HG03097 (cell line): ENCODE data around the gene CTXN2.

Source experiments
- ATAC-seq: cut with Tn5 transposase; IDR thresholded peaks from one replicate; pipeline ENCODE4 v1.9.1; 2021; ENCODE audit not compliant: unreplicated experiment, low FRiP score

CTXN2 gene

DNA sequence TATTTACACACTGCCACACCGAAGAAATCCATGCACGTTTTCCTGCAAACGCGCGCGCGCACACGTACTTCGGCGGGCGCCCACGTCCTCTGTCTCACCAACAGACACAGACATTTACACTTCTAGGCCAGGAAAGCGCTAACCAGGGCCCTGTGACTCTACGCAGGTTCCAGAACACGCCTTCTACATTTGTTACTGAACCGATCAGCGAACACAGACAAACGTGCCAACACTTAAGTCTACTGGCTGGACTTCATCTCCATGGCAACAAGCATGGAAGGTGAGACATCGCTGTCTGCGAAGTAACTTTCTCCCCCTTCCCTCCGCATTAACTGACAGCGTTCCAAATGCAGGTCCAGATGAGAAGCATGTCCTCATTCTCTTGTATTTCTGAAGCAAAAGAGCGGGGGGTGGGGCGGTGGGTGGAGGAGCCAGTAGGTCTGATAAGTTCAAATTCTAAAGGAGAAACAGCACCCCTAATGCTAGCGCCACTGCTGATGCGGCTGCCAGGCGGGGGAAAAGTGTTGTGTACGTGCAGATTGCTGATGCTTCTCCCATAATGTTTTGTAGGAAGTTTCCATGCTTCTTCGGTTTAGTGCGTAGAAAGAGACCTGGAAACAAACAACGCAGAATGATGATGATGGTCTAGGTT, at the start of gene CTXN2:
Gene CTXN2, plus strand, starts transcription at position 92 of the 652 bp plus-strand sequence. CDS start 9,636 bp downstream, outside the sequence.
- no peak for ATAC-seq

DNA sequence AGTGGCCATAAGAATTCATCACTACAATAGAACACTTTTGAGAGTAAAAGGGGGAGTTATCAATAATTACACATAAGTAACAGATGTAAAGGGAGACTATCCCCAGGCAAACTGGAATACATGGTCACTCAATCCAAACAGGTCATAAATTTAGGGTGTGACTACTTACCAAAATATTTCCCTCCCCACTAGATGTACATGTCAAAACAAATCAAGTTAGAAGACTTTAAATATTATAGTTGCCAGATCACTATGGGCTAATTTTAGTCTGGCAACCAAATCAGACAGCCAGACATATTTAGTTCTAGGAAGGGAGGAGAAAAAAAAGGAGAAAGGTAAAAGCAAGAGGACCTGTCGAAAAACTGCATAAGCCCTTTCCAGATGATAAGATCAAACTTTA, 47.6 kb upstream of the CTXN2 start:
- no peak for ATAC-seq

DNA sequence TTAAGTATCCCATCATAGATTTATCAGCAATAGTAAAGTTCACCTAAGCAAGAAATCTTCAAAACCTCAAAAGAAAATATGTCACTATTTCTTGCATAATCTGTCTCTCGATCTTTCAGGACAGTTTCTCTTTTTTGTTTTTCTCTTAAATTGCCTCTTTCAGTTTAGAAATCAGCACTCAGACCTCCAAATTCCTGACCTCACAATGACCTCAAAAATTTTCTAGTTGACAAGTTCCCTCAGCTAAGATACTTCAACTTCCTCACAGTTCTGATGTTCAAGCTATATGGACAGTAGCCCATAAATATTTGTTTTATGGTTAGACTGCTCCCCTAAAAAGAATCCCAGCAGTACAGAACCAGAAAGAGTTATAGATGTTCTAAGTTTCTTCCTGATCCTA, 46.6 kb upstream of the CTXN2 start:
- ATAC-seq: no peak

DNA sequence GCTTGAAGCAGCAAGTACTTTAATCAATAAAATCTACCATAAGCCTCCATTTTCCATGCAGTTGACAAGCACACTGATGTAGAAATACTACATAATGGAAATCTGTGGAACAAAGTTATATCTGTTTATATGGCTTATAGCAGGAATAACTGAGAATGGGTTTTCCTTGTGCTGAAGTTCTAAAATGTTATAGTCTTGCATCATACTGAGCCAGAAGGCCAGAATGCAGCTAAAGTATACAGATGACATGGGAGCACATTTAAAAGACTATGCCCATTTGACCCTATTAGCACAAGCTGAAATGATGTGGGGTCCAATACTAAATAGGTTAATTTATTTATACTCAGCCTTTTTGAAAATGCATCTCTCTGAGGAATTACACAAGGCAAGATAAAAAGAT, 45.5 kb upstream of the CTXN2 start:
- no peak for ATAC-seq

DNA sequence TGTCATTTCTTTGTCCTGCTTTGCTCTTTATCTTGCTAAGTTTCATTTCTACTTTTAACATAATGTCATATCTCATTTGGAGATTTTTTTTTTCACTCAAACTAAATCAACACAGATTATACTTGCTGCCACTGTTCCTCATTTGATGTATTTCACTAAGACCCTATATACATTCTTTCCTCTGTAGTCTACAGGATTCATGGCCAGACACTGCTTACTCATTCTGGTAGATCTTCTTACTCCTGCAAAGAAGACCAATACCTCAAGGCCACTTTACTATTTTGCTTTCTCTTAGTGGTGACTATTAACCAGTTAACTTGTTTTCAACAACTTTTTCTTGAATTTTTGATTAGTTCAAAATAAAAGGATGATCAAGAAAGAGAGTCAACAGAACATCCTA, 44.1 kb upstream of the CTXN2 start:
- ATAC-seq: no peak

DNA sequence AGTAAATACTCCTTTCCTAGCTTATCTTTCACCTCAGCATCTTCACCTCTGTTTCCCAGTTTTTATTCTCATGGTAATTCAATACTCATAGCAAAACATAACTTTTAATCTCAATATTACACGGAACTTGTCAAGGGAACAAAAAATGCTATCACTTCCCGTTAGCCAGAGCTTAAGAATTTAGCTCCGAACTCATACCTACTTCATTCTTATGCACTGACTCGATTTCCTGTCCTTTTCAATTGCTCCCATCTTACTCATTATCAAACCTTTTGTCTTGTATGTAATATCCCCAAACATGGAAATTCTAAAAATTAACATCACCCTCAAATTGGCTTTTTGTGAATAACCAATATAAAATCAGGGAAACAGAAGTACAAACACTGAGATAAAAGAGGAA, 41.6 kb upstream of the CTXN2 start:
- no peak for ATAC-seq

DNA sequence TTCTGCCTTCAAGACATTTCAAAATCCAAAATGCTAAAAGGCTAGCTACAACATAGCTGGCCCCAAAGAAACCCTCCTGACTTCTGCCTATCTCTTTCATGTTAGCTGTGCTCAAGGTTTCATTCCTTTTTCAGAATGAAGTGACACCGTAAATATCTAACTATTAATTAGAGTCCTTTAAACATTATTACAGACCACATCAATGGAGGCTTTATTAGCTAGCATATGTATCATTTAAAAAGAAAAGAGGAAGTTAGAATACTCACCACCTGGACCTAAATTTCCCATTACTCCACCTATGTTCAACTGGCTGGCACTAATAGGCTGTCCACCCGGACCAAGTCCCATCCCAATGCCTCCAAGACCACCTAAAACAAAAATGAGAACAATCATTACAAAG, 37.9 kb upstream of the CTXN2 start:
- no peak for ATAC-seq

DNA sequence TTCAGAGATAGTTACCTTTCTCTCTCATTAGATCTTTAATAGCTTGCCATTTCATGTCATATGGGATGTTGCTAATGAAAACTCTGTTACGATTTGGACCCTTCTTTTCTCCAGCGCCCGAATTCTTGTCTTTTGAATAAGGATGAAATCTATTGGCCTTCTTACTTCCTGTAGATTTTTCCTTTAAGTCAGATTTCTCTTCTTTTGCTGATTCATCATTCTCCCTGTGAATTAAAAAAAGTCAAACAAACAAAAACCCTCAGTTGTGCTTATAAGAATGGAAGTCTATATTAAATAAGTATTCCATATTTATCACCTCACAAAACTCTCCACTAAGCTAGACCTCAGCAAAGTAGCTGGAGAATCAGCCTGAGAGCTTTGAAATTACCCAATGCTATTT, 22.8 kb upstream of the CTXN2 start:
- ATAC-seq: no peak

DNA sequence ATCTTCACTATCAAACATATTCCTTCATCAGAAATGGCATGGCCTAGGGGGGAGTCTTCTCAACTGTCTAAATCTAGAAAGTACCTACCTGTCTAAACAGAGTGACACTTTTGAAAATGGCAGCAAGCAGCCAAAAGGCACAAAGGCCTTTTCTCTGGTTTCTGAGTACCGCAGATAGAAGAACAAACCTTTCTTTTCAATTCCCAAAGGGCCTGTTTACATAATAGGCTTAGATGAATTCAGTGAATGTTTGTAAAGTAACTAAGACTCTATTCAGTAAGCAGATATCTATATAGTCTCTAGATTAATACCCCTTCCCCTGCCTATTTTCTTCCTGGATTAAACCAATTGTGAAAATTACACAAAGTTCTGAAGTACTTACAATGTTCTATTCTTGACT, 20.5 kb upstream of the CTXN2 start:
- no peak for ATAC-seq

DNA sequence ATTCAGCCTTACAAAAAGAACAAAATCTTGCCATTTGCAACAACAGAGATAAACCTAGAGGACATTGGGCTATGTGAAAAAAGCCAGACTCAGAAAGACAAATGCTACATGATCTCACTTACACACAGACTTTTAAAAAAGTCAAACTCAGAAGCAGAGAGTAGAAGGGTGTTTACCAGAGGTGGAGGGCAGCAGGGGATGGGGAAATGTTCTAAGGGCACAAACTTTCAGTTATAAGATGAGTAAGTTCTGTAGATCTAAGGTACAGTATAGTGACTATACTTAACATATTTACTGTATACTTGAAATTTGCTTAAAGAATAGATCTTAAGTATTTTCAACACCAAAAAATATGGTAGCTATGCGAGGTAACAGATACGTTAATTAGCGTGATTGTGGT, 16.3 kb upstream of the CTXN2 start:
- ATAC-seq: no peak

DNA sequence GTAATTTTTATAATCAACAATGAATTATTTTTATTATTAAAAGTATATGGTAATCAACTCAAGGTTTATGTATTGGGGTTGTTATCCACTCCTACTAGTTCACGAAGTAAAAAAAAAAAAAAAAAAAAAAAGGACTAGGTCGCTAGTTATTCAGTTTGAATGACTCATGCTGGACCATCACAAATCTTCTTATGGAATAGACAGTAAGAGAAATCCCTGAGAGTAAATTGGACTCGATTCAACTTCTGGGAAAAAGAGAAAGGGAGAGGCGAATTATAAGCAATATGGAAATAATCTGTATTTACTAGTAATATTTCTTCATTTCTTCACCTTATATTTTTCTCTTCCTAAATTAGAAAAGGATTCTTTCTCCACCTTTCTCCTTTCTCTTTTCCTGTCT, 15.4 kb upstream of the CTXN2 start:
- ATAC-seq: no peak

DNA sequence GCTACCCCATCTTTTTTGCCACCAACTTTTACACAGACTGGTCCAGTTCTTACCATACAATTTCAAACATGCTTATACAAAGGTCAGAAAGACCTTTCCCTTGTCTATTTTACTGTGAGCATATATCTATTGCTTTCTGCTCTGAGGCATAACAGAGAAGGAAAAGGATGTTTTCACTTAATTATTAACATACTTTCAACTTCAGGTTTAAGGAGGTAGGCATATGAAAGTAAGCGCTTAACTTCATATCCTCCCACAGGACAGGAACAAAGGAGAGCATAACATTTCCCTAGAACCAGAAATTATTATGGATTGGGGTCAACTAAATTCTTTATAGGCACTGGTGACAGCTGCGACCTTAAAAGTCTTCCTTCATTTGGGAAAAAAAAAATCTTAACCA, 14.5 kb upstream of the CTXN2 start:
- ATAC-seq: peak; percentile 51

DNA sequence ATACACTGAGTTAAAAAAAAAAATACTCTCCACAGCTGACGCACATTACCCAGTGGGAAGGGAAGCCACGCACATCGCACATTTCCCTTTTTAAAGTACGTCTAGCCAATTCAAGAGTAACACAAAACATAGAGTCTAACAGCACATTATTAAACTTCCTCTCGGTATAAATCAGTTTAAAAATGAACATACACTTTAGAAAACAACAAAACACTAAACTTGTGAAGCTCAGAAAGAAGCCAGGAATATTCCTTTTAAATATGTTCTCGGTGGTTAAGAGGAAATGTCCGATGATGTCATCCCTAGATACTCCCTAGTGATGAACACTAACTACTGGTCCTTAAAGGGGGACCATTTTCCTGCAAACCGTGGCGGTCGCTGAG, 14.1 kb upstream of the CTXN2 start:
- peak; percentile 41 for ATAC-seq

DNA sequence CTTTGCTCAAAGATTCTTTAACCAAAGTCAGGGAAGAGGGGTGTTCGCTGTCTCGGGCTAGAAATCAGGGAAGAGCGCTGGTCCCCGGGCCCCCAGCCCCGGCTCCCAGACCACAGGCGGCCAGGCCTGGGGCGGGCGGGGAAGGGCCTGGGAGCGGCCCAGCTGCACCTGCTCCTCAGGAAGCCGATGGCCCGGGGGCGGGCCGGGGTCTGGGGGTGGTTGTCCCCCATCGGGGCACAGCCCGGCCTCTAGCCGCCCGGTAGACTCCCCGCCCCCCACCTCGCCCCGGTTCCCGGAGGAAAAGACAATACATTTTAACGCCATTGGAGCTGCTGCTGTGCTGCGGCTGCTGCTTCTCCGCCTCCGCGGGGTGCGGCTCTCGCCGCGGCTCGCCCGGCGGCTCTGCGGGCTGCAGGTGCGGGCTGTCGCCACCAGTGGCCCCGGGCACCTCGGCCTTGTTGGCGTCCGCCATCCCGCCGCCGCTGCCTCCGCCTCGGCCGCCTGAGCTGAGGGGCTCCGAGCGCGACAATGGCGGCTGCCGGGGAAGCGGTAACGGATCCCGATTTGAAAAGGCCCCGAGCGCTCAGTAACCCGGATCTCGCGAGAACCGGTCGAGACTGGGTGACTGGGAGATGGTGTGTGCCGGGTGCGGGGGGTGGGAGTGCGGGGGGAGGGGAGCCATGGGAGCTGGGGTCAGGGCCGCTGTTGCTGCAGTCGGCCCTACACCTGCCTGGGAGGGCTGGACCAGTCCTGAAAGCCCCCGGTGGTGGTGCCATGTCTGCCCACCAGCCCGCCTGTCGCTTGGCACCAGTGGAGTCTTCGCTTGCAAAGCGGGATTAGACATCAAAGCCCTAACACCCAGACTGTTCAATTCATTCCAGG, 13.5 kb upstream of the CTXN2 start, which contains the start of gene MYEF2:
Gene MYEF2, minus strand, starts transcription at position 530 of the 882 bp plus-strand sequence. Its CDS starts 58 bp downstream, at position 472.
- ATAC-seq: peak; percentile 52

DNA sequence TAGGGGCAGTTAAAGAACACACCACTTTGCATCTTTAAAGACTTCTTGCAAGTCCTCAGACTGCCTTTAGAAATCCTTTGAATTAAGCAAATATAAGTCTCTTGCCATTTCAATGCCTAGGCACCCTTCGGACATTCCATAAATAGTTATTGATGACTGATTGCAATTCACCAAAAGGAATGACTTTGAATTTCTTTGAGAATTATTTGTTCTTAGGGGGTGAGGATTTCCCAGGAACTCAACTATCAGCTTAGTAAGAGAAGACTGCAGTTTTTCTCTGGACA, 12.9 kb upstream of the CTXN2 start:
- ATAC-seq: no peak

DNA sequence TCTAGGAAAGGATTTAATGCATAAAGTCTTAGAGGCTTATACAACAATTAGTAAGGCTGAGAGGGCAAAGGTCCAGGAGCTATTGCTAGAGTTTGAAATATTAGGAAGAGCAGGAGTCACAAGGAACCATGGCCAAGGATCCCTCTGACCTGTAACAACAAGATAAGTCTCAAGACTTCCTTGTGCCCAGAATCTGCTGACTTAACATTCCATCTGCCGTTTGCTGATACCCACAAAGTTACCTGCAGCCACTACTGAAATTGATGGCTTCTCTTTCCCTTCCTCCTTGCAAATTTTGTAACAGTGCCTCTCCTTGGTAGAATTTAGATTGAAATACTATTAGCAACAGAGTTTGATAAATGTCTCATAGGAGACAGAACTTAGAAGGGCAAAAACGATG, 8.7 kb upstream of the CTXN2 start:
- no peak for ATAC-seq

DNA sequence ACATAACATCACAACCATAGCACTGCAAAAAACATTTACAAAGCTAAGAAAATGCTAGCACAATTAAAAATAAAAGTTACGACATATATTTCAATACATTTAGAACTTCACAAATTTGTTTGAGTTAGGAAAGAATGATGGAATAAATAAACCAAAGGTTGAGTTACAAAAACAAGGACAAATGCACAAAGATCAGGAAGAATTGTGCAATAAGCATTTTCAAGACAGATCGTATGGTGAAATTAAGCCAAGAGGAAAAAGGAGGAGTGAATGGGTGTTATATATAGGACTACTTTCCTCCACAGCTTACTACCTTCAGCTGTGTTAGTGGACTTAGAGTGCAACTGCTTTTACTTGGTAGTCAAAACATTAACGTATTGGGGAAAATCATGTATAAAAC, 5.9 kb upstream of the CTXN2 start:
- no peak for ATAC-seq

DNA sequence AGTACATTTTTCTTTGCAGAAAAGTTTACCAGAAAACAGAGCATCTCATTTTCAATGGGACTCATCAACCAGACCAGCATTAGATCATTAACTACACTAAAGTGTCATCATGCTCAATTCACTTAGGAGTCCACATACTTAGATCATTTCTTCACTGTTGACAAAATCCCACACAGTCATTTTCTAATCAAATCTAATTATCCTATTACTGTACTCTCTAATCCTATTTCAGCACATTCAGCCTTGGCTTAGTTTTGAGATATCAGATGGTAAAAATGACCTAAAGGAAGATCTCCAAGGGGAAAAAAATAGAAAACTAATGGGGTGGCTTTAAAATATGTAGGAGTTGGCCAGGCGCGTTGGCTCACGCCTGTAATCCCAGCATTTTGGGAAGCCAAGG, 5.2 kb upstream of the CTXN2 start:
- ATAC-seq: no peak

DNA sequence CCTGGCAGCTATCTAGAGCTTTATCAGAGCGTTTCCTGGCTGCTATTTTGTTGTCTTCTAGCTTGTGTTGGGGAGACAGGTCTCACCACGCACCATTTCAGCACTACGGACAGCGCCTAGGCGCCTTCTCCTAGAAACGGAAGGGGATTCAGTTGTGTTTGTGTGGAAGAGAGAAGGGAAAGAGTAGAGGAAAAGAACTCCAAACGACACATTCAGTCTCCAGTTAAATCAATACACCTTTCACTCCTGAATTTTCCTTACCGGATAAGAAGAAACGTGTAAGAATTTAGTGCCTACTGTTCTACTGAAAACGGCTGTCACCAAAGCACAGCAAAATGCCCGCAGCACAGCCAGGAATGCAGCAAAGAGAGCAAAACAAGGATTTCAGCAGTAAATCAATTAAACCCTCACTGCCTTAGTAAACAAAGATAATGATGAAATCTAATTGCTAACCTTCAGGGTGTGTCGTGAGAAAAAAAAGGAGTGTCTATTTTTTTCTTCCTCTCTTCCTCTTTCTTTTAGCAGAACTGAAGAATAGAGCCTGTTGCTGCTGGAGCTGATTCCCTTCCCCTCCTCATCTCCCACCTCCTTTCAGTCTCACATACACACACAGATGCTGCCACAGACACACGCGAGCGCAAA, 412 bp upstream of the CTXN2 start:
- no peak for ATAC-seq

DNA sequence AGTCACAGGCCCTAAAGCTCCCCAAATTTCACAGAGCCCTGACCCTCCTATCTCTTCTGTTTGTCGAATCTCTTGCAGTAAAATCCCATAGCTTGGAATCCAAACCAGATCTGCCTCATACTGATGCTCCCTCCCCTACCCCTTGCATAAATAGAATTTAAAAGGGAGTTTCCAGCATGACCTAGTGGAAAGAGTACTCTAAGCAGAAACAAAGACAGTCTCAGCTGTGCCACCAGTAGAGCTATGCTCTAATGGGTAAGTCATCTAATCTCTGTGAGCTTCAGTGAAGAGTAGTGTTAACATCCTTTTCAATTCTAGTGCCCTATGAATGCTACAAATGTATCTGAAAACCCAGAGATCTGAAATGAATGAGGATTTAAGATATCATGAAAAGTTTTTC, 10.6 kb downstream of the CTXN2 start:
- no peak for ATAC-seq

DNA sequence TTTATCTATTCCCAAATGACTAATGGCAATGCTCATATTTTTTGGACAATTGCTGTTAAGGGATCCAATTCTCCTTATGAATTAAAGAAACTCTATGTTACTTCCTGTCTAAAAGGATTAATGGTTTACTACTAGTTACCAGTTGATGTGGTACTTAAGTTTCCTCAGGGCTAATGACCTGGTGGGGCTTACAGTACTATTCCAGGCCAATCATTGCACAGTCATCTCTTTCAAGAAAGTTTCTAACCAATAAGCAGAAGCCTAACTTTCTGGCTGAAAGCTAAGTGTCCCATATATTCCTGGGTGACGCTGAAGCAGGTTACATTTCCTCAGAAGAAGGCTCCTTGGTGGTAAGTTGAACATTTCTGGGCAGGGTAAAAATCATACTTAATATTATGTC, 14.5 kb downstream of the CTXN2 start, which contains the start of gene SLC12A1:
Gene SLC12A1, plus strand, starts transcription at position 322 of the 400 bp plus-strand sequence. CDS start 1,418 bp downstream, outside the sequence.
- ATAC-seq: no peak

DNA sequence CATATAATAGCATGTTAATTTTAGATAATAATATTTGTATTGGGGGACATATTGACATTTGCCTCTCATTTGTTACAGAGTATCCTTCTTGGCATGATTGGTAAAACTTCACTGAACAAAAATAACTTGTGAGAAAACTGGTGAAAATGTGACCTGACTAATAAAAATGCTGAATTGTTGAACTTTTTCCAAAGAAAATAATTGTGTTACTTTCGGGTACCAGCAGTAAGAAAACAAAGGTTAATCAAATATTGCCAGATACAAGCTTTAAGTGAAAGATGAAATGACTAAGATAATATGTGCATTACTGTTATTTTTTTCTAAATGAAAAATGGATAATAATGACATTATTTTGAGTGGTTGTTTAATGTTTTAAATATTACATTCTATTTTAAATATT, 29.8 kb downstream of the CTXN2 start:
- ATAC-seq: no peak
